Measurements from ENCODE around the gene MAMSTR.

Gene MAMSTR

DNA sequence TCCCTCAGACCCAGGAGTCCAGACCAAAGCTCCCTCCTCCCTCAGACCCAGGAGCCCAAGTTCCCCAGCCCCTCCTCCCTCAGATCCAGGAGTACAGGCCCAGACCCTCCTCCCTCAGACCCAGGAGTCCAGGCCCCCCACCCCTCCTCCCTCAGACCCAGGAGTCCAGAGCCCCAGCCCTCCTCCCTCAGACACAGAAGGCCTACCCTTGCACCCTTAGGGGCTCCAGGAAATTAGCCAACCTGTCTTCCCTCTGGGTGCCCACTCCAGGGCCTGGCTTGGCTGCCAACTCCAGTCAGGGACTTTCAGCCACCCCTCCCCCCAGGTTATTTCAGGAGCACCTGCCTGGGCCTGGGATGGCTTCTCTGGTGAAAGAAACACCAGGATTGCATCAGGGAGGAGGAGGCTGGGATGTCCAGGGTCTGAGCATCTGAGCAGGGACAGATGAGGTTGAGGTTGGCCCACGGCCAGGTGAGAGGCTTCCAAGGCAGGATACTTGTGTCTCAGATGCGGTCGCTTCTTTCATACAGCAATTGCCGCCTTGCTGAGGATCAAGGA, 35.6 kb upstream of the MAMSTR start, which contains the start of gene FGF21:
TSS of gene FGF21 (plus strand) at position 441 of the 558 bp plus-strand sequence. CDS start 713 bp downstream, outside the sequence.
- Histone ChIP-seq H3K4me2 (ENCODE audit: low read length) (no peak within 1 kb of the TSS), H3K9me3 (ENCODE audit: control insufficient read depth, insufficient read depth, low read length) (no peaks in the 10 kb centered on the region), H3K4me1 (ENCODE audit: control insufficient read depth, low read length) (peaks cover 21% of the 10 kb centered on the region), H3F3A (ENCODE audit: control insufficient read depth, insufficient read depth) (0 out of 2 replicates have a peak, but pooled peaks cover 2% of the 10 kb centered on the region), H3K4me3 (ENCODE audit: low read length) (no peak within 1 kb of the TSS), H3K79me2 (ENCODE audit: control insufficient read depth, low read length) (no peaks in the 10 kb centered on the region), H3K27me3 (ENCODE audit: control insufficient read depth, low read length) (peaks cover 13% of the 10 kb centered on the region), H3K9me2 (replicated peaks; ENCODE audit: control insufficient read depth, low read length) (no peaks in the 10 kb centered on the region), H3K27ac (ENCODE audit: low read depth, low read length) (no peak within 1 kb of the TSS), H3K36me3 (ENCODE audit: control insufficient read depth, low read length) (no peaks in the 10 kb centered on the region), H4K20me1 (ENCODE audit: control insufficient read depth, insufficient read depth, low read depth, low read length) (no peaks in the 10 kb centered on the region)
- TF ChIP-seq CTCF (IDR thresholded peaks at IDR 0.05; ENCODE audit: low read depth, low read length, poor library complexity, severe bottlenecking) (no peak), EZH2phosphoT487 (IDR thresholded peaks at IDR 0.05; ENCODE audit: borderline replicate concordance, low read length) (no peak)

DNA sequence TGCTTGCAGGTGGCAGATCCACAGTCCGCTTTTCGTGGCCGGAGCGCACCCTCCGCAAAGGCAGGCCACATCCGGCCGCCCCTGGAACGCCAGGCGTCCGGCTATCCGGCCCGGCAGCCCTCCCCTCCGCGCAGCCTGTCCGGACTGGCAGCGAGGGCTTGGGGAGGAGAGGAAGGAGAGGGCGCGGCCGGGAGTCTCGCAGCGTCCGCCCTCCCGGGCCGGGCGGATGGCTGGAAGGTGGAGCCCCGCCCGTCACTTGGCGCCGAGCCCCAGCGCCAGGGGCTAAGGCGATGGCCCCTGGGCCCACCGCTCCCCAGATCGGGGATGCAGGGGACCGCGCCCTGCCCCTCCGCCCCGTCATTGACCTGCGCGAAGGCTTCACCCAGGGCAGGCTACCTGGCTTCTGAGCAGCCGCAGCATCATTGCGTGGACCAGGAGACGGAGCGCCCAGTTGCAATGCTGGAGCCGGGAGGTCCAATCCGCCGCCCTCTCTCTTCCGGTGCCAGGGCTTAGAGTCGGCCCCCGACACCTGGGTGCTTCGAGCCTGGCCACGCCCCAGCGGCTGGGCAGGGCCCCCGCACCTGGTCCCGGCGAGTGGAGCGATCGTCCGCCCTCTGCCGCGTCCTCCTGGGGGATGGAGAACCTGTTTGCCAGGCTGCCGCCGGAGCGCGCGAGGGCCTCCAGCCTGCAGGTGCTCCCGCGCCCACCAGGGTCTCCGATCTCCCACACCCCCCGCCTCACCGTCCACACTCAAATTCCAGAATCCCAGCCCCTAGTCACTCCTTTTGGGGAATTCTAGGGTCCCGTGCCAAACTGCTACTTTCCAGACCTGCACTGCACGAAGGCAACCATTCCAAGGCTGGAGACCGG, 33.2 kb upstream of the MAMSTR start, which contains the start of gene FUT1:
TSS of gene FUT1 (minus strand) at position 146 of the 870 bp plus-strand sequence. CDS start 1,360 bp downstream, outside the sequence.
- peak within 1 kb of the TSS; percentile 77 for H3K4me3 ChIP-seq (ENCODE audit: low read length)
- no peak for TF ChIP-seq EZH2phosphoT487 (IDR thresholded peaks at IDR 0.05; ENCODE audit: borderline replicate concordance, low read length)
- no peak for TF ChIP-seq CTCF (IDR thresholded peaks at IDR 0.05; ENCODE audit: low read depth, low read length, poor library complexity, severe bottlenecking)

DNA sequence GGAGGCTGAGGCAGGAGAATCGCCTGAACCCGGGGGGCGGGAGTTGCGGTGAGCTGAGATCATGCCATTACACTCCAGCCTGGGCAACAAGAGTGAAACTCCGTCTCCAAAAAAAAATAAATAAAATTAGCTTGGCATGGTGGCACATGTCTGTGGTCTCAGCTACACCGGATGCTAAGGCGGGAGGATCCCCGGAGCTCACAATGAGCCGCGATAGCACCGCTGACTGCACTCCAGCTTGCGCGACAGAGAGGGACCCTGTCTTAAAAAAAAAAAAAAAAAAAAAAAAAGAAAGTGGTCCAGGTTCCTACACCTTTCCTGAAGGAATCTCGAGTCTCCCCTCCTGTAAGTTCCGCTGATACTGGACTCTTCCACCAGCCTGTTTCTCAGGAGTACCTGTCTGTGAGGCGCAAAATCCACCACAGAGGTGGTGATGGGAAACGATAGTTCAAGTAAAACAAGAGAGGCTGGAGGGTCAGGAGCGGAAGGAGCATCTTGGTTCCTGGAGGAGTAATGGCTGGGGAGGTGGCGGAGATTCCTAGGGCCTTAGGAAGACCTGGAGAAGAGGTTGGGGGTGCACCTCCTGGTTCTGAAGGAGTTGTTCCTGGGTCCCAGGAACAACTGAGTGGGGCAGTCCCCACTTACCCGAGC, 32.4 kb upstream of the MAMSTR start:
- H3K4me2 ChIP-seq (ENCODE audit: low read length) = peak overlapping the region; percentile 89
- no peaks in the 10 kb centered on the region for H3K36me3 ChIP-seq (ENCODE audit: control insufficient read depth, low read length)
- no peaks in the 10 kb centered on the region for H3K9me3 ChIP-seq (ENCODE audit: control insufficient read depth, insufficient read depth, low read length)
- no peaks in the 10 kb centered on the region for H3K9me2 ChIP-seq (replicated peaks; ENCODE audit: control insufficient read depth, low read length)
- H3K27ac ChIP-seq (ENCODE audit: low read depth, low read length) = no peak overlapping the region
- H3K79me2 ChIP-seq (ENCODE audit: control insufficient read depth, low read length) = no peaks in the 10 kb centered on the region
- TF ChIP-seq CTCF (IDR thresholded peaks at IDR 0.05; ENCODE audit: low read depth, low read length, poor library complexity, severe bottlenecking) (no peak), EZH2phosphoT487 (IDR thresholded peaks at IDR 0.05; ENCODE audit: borderline replicate concordance, low read length) (no peak)
- H4K20me1 ChIP-seq (ENCODE audit: control insufficient read depth, insufficient read depth, low read depth, low read length) = no peaks in the 10 kb centered on the region
- H3F3A ChIP-seq (ENCODE audit: control insufficient read depth, insufficient read depth) = 0 out of 2 replicates have a peak, but pooled peaks cover 2% of the 10 kb centered on the region
- peaks cover 13% of the 10 kb centered on the region for H3K27me3 ChIP-seq (ENCODE audit: control insufficient read depth, low read length)
- H3K4me1 ChIP-seq (ENCODE audit: control insufficient read depth, low read length) = peaks cover 22% of the 10 kb centered on the region
- peak overlapping the region; percentile 77 for H3K4me3 ChIP-seq (ENCODE audit: low read length)

More for the DNA sequence above, 33.2 kb upstream of the MAMSTR start, which contains the start of gene FUT1:
- Histone ChIP-seq H4K20me1 (ENCODE audit: control insufficient read depth, insufficient read depth, low read depth, low read length) (no peaks in the 10 kb centered on the region), H3F3A (ENCODE audit: control insufficient read depth, insufficient read depth) (0 out of 2 replicates have a peak, but pooled peaks cover 2% of the 10 kb centered on the region), H3K4me1 (ENCODE audit: control insufficient read depth, low read length) (peaks cover 21% of the 10 kb centered on the region), H3K9me3 (ENCODE audit: control insufficient read depth, insufficient read depth, low read length) (no peaks in the 10 kb centered on the region), H3K9me2 (replicated peaks; ENCODE audit: control insufficient read depth, low read length) (no peaks in the 10 kb centered on the region), H3K27ac (ENCODE audit: low read depth, low read length) (no peak within 1 kb of the TSS), H3K4me2 (ENCODE audit: low read length) (peak within 1 kb of the TSS; percentile 89), H3K27me3 (ENCODE audit: control insufficient read depth, low read length) (peaks cover 13% of the 10 kb centered on the region), H3K36me3 (ENCODE audit: control insufficient read depth, low read length) (no peaks in the 10 kb centered on the region), H3K79me2 (ENCODE audit: control insufficient read depth, low read length) (no peaks in the 10 kb centered on the region)

Measured in DOHH2 (cell line).